Activated naive CD4-positive, alpha-beta T cell treated with Interleukin-2 at 50 U/mL for 16 hours (primary cell): ENCODE data around the gene SYCP2L.

Source experiments
- DNase-seq: peaks from one replicate; pipeline ENCODE4 v3.0.0-alpha.2; 2020

The SYCP2L gene

DNA sequence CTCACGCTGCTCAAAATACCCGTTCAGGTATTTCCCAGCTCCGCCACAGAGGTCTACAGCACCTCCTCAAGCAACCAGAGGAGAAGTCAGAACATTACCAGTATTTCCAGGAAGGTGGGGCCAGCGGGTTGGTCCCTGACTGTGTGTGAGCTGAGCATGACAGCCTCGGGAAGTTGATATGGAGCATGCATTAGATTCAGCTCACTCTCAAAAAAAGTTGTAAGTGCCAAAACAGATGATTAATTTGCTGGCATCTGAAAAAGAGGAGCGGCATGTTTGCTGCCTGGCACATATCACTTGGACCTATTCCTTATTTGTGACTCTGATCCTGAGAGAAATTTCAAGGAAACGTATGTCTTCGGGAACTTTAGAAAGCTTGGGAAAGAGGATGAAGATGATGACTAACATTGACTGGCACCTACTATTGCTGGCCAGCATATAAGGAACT is 125.0 kb downstream of the SYCP2L start:
- no peak for DNase-seq

DNA sequence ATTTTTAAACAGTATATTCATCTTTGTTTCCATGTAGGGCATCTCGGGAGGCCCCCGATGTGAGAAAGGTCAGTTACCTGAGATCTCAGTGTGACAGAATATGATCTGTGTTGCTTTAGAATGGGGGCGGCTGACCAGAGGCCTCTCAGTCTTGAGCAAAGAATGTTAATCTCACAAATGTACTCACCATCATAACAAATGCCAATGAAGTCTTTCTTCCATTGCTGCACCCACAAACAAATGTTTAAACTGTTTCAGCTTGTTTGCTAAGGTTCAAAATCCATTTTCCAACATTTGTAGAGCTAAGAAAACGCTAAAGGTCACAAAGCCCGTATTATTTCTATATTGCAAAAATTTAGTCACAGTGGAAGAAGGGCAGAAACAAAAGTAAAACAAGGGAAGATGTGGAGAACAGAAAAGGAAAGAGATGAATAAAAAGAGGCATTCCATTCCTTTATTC is 125.5 kb downstream of the SYCP2L start:
- no peak for DNase-seq

DNA sequence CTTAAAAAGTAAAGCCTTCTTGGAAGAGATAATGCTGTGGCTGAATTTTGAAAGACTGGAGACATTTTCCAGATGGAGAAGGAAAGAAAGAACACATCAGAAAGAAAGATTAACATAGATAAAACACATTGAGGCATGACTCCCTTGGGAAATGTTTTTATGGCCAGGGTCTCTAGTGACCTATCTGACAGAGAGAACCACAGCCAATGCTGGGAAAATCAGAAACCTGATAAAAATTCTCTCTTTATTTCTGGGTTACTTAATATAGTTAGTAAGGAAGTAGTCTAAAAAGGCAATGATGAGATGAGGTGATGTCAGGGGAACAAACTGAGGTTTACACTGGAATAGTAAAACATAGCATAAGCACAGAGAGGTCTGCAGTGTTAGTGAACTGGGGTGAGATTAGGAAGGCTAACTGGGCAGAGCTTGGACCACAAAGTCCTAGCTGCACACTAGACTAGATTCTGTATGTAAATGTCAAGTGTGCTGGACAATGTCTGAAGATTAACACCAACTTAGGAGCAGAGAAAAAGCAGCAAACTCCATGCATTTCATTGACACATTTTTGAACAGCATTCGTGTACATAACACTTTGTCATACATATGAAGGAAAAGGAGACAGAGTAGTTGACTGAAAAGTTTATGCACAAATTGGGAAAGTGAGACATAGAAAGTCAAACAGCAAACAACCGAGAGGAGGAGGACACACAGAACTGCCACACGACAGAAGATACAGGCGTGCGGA is 126.3 kb downstream of the SYCP2L start:
- DNase-seq, result no peak

DNA sequence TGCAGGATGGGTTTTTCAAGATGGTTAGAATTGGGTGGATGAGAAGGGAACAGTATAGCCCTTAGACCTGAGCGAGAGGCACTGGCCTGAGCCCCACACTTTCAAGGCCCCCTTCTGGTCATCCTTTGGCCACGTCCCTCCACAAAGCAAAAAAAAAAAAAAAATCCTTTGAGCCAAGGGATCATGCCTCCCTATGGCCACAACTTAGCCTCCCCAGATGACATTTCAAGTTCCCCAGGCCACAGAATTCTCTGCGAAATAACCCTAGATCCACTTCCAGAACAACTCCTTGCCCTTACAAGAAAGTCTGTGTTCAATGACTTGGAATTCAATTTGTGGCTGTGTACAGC is 126.8 kb downstream of the SYCP2L start:
- DNase-seq, result no peak

DNA sequence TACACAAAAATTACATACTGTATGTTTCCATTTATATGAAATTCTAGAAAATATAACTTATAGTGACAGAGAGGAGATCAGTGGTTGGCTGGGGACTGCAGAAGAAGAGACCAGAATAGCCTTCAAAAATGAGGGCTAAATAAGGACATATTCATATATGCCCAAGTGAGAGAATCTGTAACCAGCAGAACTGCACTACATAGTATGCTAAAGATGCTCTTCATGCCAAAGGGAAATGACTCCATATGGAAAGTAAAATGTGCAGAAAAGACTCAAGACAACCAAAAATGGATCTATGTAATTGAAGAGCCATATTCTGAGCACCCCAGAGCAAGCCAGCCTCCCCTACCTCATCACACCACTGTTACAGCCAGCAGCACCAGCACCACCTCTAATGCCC is 128.2 kb downstream of the SYCP2L start:
- DNase-seq, result no peak

DNA sequence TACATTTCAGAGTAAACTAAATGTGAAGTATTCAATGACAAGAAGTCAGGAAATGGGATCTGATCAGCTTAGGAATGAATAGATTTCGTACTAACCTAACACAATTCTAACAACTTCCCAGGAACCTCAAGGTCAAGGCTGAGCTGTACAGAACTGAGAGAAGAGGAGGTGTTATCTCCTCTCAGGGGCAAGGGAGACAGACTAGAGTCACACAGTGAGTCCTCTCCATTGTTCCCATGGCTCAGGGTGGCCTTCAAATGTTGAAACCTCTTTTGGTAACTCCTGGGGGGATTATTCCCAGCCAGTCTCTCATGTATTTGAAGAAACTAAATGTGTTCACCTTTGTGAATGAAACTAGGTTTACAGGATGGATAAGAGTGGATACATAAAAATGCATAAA is 129.6 kb downstream of the SYCP2L start:
- DNase-seq, result no peak

DNA sequence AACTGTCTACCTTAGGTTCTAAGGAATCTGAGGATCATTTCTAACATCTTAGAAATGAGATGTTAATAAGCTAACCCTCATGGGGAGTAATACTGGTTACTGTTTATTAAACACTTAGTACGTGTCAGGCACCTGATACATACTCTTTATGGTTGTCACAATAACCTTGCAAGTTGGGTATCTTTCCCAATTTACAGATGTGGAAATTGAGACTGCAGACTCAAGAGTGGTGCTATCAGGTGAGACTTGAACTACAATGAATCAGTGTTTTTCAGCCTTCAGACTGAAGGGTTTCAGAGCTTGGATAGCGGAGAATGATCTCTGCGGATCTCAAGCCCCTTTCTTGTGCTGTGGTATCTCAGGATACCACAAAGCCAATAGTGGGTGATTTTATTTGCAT is 130.2 kb downstream of the SYCP2L start:
- no peak for DNase-seq

DNA sequence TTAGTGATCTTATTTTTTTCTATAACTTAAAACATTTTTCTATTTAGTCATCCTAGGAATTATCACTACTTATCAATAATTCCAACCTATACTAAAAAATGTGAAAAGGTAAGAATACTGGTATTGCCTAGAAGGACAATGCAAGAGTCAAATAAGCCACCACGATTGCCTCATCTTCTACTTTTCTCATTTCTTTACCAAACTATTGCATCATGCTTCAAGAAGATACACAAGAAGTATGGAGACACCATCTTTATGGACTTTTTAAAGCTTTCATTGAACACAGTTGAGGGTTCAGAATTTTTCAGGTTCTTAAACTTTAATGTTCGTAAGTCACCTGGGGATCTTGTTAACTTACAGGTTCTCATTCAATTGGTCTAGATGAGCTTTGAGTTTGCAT is 131.4 kb downstream of the SYCP2L start:
- no peak for DNase-seq

DNA sequence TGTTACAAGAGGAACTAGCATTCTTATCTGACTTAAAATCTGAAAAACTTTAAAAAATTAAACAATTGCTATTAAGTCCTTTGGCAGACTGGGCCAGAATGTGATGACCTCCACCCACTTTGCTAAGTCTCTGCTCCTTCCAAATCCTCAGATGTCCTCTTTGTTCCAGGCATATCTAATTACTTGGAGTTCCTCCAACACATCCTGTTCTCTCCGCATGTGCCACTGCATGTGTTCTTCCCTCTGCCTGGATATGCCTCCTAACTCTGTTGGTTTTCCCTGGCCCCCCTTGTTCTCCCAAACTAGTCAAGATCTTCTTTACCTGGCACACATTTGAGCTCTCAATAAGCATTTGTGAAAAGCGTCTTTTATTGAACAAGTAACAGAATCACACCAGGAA is 134.2 kb downstream of the SYCP2L start:
- no peak for DNase-seq

DNA sequence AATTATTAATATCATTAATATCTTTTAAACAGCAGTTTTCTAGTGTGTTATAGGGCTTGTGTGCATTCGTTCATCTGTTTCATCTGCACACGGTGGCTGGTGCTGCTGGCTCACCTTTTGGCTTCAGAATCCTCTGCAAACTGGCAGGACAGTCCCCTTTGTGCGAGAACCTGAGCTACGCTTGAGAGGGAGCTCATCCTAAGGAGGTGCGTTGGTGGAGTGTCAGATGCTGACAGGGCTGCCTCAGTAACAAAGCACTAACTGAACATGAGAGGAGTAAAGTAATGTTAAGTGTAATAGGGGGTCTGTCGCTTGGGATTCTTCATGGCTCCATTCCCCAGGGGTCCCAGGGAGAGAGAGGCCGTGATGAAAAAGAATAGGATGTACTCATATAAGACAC is 134.9 kb downstream of the SYCP2L start:
- DNase-seq, result no peak

DNA sequence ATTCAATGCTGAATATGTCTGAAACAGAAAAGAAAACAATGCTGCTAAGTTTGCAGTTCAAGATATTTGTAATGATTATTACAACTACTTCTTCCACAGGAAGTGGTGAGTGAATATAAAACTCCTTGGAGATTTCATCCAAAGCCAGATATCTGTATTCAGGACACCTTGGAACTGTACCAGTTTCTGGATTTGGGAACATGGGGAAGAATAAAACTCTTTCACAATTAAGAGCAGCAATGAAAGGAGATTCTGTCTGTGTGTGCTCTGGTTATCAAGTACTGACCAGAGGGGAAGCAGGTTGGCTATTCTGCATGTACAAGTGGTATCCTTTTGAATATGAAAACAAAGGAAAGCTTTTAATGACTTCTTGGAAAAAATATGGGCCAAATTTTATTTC is 136.2 kb downstream of the SYCP2L start:
- DNase-seq, result no peak
